Colonic mucosa (tissue), 4 donors: Measurements from ENCODE around the gene CNBP. TPM values are rescaled to one million over a fixed set of nuclear protein-coding genes. Genes with fewer than 3 reads are reported as not detected.
A peak's percentile ranks its signal among the peaks of the same experiment; 100 is the strongest.

Experiments
- DNase-seq: peaks from one replicate; pipeline ENCODE4 v3.0.0-alpha.2; 2020
- H3K27ac ChIP-seq: fragments of 200-600 bp; one replicate; pipeline ENCODE4 v1.8.0; 2021
- H3K27me3 ChIP-seq: fragments of 200-600 bp; one replicate; pipeline ENCODE4 v1.8.0; 2021
- H3K36me3 ChIP-seq: fragments of 200-600 bp; one replicate; pipeline ENCODE4 v1.8.0; 2021
- H3K4me1 ChIP-seq: fragments of 200-600 bp; one replicate; pipeline ENCODE4 v1.8.0; 2021; ENCODE audit warnings: mild to moderate bottlenecking
- H3K4me3 ChIP-seq: fragments of 200-600 bp; one replicate; pipeline ENCODE4 v1.8.0; 2021
- H3K9ac ChIP-seq, 2 donors: one replicate each; pipeline ENCODE4 v1.7.0; 2013; ENCODE audit warnings: control low read depth in 2 of 2, low read depth in 2 of 2, low read length in 2 of 2
- H3K9me3 ChIP-seq: fragments of 200-600 bp; one replicate; pipeline ENCODE4 v1.8.0; 2021
- CTCF ChIP-seq: fragments of 200-600 bp; IDR thresholded peaks from one replicate; pipeline ENCODE4 v1.8.0; 2022; ENCODE audit warnings: antibody characterized with exemption, mild to moderate bottlenecking
- intact Hi-C: fragments of 100-400 bp; cut with DNase I; formaldehyde crosslinking; loops from one replicate; pipeline ENCODE4 v1.14.1; 2022
- total RNA-seq, 2 donors: library from RNA; stranded (reverse); fragmentation: NEBNext Ultra II Directional in 1 of 2; extraction: Animal tissue kit (Norgen Biotek cat#: 25700) in 1 of 2; gene quantifications; one replicate each; pipeline ENCODE4 v1.2.1, GENCODE V29; 2021
- donor health status: healthy.
- donor health status: DM: no; HTN: no; CAD: no.
- donor health status: DM: no; HTN: no; CAD: no.

CNBP gene
- total RNA-seq, 2 donors from 2014 or later = 204 to 279 TPM

- Histone ChIP-seq H3K36me3 (no peaks in the 10 kb centered on the region), H3K4me1 (peaks cover 26% of the 10 kb centered on the region)
- no peak for TF ChIP-seq CTCF
These were observed 62.5 kb downstream of the CNBP start for GRCh38 chr3:129121016-129121791.

GRCh38 chr3:129120254-129121004 is 63.3 kb downstream of the CNBP start:
- intact Hi-C loops = no loop called here
- Histone ChIP-seq H3K4me1 (peaks cover 28% of the 10 kb centered on the region), H3K36me3 (no peaks in the 10 kb centered on the region)

More at GRCh38 chr3:129121016-129121791, 62.5 kb downstream of the CNBP start:
- peak; percentile 29 for DNase-seq
- peak overlapping the region; percentile 92 to 98 for H3K9ac ChIP-seq
- no peaks in the 10 kb centered on the region for H3K27me3 ChIP-seq
- H3K4me3 ChIP-seq = peak overlapping the region; percentile 89
- peak overlapping the region; percentile 91 for H3K27ac ChIP-seq
- intact Hi-C loops = no loop called here
- H3K9me3 ChIP-seq = no peaks in the 10 kb centered on the region

GRCh38 chr3:129119365-129120100 is 64.2 kb downstream of the CNBP start:
- peaks cover 28% of the 10 kb centered on the region for H3K4me1 ChIP-seq

More at GRCh38 chr3:129120254-129121004, 63.3 kb downstream of the CNBP start:
- Histone ChIP-seq H3K9me3 (no peaks in the 10 kb centered on the region), H3K4me3 (peak overlapping the region; percentile 89), H3K27me3 (no peaks in the 10 kb centered on the region), H3K9ac (peak overlapping the region; percentile 92 to 98), H3K27ac (peak overlapping the region; percentile 91)
- peak; percentile 93 for DNase-seq
- no peak for TF ChIP-seq CTCF

GRCh38 chr3:129118745-129119144 is 65.0 kb downstream of the CNBP start:
- intact Hi-C loops = no loop called here
- H3K36me3 ChIP-seq = no peaks in the 10 kb centered on the region
- peak overlapping the region; percentile 92 to 98 for H3K9ac ChIP-seq
- DNase-seq = no peak
- H3K27me3 ChIP-seq = no peaks in the 10 kb centered on the region
- H3K9me3 ChIP-seq = no peaks in the 10 kb centered on the region
- H3K27ac ChIP-seq = peak overlapping the region; percentile 91
- H3K4me1 ChIP-seq = peaks cover 28% of the 10 kb centered on the region
- no peak overlapping the region for H3K4me3 ChIP-seq
- TF ChIP-seq CTCF = no peak

More at GRCh38 chr3:129119365-129120100, 64.2 kb downstream of the CNBP start:
- Histone ChIP-seq H3K9me3 (no peaks in the 10 kb centered on the region), H3K9ac (peak overlapping the region; percentile 92 to 98), H3K27ac (peak overlapping the region; percentile 91), H3K27me3 (no peaks in the 10 kb centered on the region), H3K4me3 (peak overlapping the region; percentile 89), H3K36me3 (no peaks in the 10 kb centered on the region)
- no peak for TF ChIP-seq CTCF
- intact Hi-C loops = no loop called here
- peak; percentile 83 for DNase-seq

Other genes with a start within 250 kb of the CNBP start
- gene CFAP92, start 189.8 kb downstream of the CNBP start, total RNA-seq = 1 to 10 TPM in 1 of 2 donors, under 1 TPM in 1; 0.77 to 1.2 TPM
- gene EFCC1, start 182.6 kb downstream of the CNBP start, total RNA-seq = 1 to 10 TPM; 1.3 to 1.7 TPM
- under 1 TPM in 1 of 2 donors, not detected in 1; 0.37 TPM for gene GP9, start 123.1 kb downstream of the CNBP start, total RNA-seq
- gene RAB43, start 62.1 kb downstream of the CNBP start, total RNA-seq = 10 to 100 TPM; 33.3 to 42.6 TPM
- gene ISY1, start 22.8 kb downstream of the CNBP start, total RNA-seq = 10 to 100 TPM; 32.8 to 36.9 TPM
- gene COPG1, start 65.7 kb upstream of the CNBP start, total RNA-seq = 100 to 1,000 TPM; 285 to 288 TPM
- 10 to 100 TPM; 45.0 to 53.7 TPM for gene HMCES, start 95.0 kb upstream of the CNBP start, total RNA-seq
- gene EFCAB12, start 244.7 kb upstream of the CNBP start, total RNA-seq = under 1 TPM; 0.16 to 0.47 TPM